Natural killer cell (primary cell): ENCODE results near the gene GPHN. TPM values are rescaled to one million over a fixed set of nuclear protein-coding genes. Genes with fewer than 3 reads are reported as not detected.

ENCODE experiments used
- ATAC-seq, 3 donors: fragments of 150-1000 bp in 2 of 3; fragments of 200-7000 bp in 1 of 3; cut with Tn5 transposase; 1 replicate in 1 of 3; 2 replicates in 2 of 3; pipeline ENCODE4 v1.10.0; 2021; ENCODE audit warnings: mild to moderate bottlenecking in 2 of 3, moderate library complexity in 2 of 3
- DNase-seq, 2 donors: peaks; one replicate each; pipeline versions ENCODE4 v3.0.0 to v3.0.0-alpha.2; 2013 to 2021; ENCODE audit warnings: mixed read lengths in 1 of 2
- H3K27ac ChIP-seq: one replicate; pipeline ENCODE4 v1.5.1; 2013; ENCODE audit warnings: mild to moderate bottlenecking, low read length
- H3K27me3 ChIP-seq: one replicate; pipeline ENCODE4 v1.6.1; 2013; ENCODE audit warnings: low read length; ENCODE audit not compliant: control insufficient read depth, insufficient read depth
- H3K36me3 ChIP-seq: one replicate; pipeline ENCODE4 v1.6.1; 2013; ENCODE audit warnings: low read length; ENCODE audit not compliant: control insufficient read depth, insufficient read depth
- H3K4me1 ChIP-seq: one replicate; pipeline ENCODE4 v1.6.1; 2013; ENCODE audit warnings: low read length; ENCODE audit not compliant: control insufficient read depth, insufficient read depth
- H3K4me3 ChIP-seq: one replicate; pipeline ENCODE4 v1.5.1; 2013; ENCODE audit warnings: low read length
- H3K9me3 ChIP-seq: one replicate; pipeline ENCODE4 v1.6.1; 2013; ENCODE audit warnings: low read length; ENCODE audit not compliant: control insufficient read depth, insufficient read depth
- H3K27ac Mint-ChIP-seq, 2 donors: one replicate each; pipeline ENCODE4 v1.8.0; 2022; ENCODE audit warnings: mild to moderate bottlenecking in 2 of 2, mixed read lengths in 2 of 2, moderate library complexity in 1 of 2
- H3K27me3 Mint-ChIP-seq, 2 donors: one replicate each; pipeline ENCODE4 v1.8.0; 2022; ENCODE audit warnings: low read depth in 2 of 2, mixed read lengths in 2 of 2
- H3K36me3 Mint-ChIP-seq: one replicate; pipeline ENCODE4 v1.8.0; 2022; ENCODE audit warnings: mixed read lengths
- H3K4me1 Mint-ChIP-seq, 2 donors: one replicate each; pipeline ENCODE4 v1.8.0; 2022; ENCODE audit warnings: mixed read lengths in 2 of 2
- H3K4me3 Mint-ChIP-seq: one replicate; pipeline ENCODE4 v1.8.0; 2022; ENCODE audit warnings: mild to moderate bottlenecking, moderate library complexity, mixed read lengths
- H3K9me3 Mint-ChIP-seq, 2 donors: one replicate each; pipeline ENCODE4 v1.8.0; 2022; ENCODE audit warnings: mixed read lengths in 2 of 2
- CTCF ChIP-seq: fragments of 200-600 bp; IDR thresholded peaks from one replicate; pipeline ENCODE4 v1.8.0; 2022; ENCODE audit warnings: antibody characterized with exemption
- WGBS: methylation state at CpG from one replicate; pipeline ENCODE4 v1.1.7; 2013; ENCODE audit warnings: missing lambda C conversion rate; ENCODE audit not compliant: insufficient coverage; 5-methylcytosine and 5-hydroxymethylcytosine counted together
- intact Hi-C: fragments of 100-400 bp; cut with micrococcal nuclease; formaldehyde crosslinking; loops from one replicate; pipeline ENCODE4 v1.14.2; 2022
- total RNA-seq, 4 donors: library from RNA; stranded (reverse); fragments of 120-200 nt in 1 of 4; gene quantifications; one replicate each; pipeline versions ENCODE4 v1.2.3 to v1.2.4, GENCODE V29; 2013 to 2022

Gene GPHN
- total RNA-seq, 3 donors from 2014 or later (not counting 1 experiment from before 2014, with no cell fraction given) = 6.3 to 9.4 (median 8.7) TPM

- whole genome bisulfite sequencing = 80% methylated on average over 1 of the region's 3 CpGs
- TF ChIP-seq CTCF = no peak
- peaks cover 0 to 2% of the 10 kb centered on the region in 2 donors for H3K9me3 Mint-ChIP-seq
- H3K4me3 Mint-ChIP-seq = no peak overlapping the region
- no peaks in the 10 kb centered on the region for H3K27me3 Mint-ChIP-seq
- no peaks in the 10 kb centered on the region for H3K4me1 Mint-ChIP-seq
- DNase-seq = no peak
- Histone ChIP-seq H3K9me3 (no peaks in the 10 kb centered on the region), H3K4me3 (no peak overlapping the region), H3K4me1 (no peaks in the 10 kb centered on the region), H3K27ac (no peak overlapping the region), H3K36me3 (no peaks in the 10 kb centered on the region), H3K27me3 (no peaks in the 10 kb centered on the region)
- H3K36me3 Mint-ChIP-seq = no peaks in the 10 kb centered on the region
- intact Hi-C loops = no loop called here
- no peak overlapping the region for H3K27ac Mint-ChIP-seq
- no peak for ATAC-seq
Observed at GRCh38 chr14:67019796-67020195, 511.8 kb downstream of the GPHN start.

GRCh38 chr14:67031920-67032774, 524.2 kb downstream of the GPHN start:
- Histone ChIP-seq H3K36me3 (no peaks in the 10 kb centered on the region), H3K4me1 (no peaks in the 10 kb centered on the region), H3K27me3 (no peaks in the 10 kb centered on the region), H3K27ac (no peak overlapping the region), H3K4me3 (no peak overlapping the region), H3K9me3 (peaks cover 5% of the 10 kb centered on the region)
- ATAC-seq (no peak), DNase-seq (no peak)
- H3K4me3 Mint-ChIP-seq = no peak overlapping the region
- no peak for TF ChIP-seq CTCF
- intact Hi-C loops = no loop called here
- H3K36me3 Mint-ChIP-seq = peaks cover 10% of the 10 kb centered on the region
- H3K9me3 Mint-ChIP-seq = peaks cover 14 to 16% of the 10 kb centered on the region in 2 donors
- no peaks in the 10 kb centered on the region for H3K27me3 Mint-ChIP-seq
- no peak overlapping the region for H3K27ac Mint-ChIP-seq
- 100% methylated on average over 2 of the region's 3 CpGs for WGBS
- H3K4me1 Mint-ChIP-seq = no peaks in the 10 kb centered on the region

- Mint-ChIP-seq H3K27ac (no peak overlapping the region), H3K9me3 (peaks cover 10 to 14% of the 10 kb centered on the region in 2 donors), H3K36me3 (peaks cover 3% of the 10 kb centered on the region), H3K27me3 (no peaks in the 10 kb centered on the region), H3K4me1 (no peaks in the 10 kb centered on the region), H3K4me3 (no peak overlapping the region)
- intact Hi-C loops = no loop called here
- ATAC-seq (no peak), DNase-seq (no peak)
- H3K36me3 ChIP-seq = no peaks in the 10 kb centered on the region
- no peak overlapping the region for H3K27ac ChIP-seq
- peaks cover under 1% of the 10 kb centered on the region for H3K9me3 ChIP-seq
- no peaks in the 10 kb centered on the region for H3K4me1 ChIP-seq
- TF ChIP-seq CTCF = no peak
- H3K27me3 ChIP-seq = no peaks in the 10 kb centered on the region
- no peak overlapping the region for H3K4me3 ChIP-seq
Observed at GRCh38 chr14:67045440-67045839, 537.5 kb downstream of the GPHN start.

- intact Hi-C loops = no loop called here
- no peak overlapping the region for H3K27ac Mint-ChIP-seq
- WGBS = 96% methylated on average over 3 of the region's 5 CpGs
- Histone ChIP-seq H3K4me1 (no peaks in the 10 kb centered on the region), H3K4me3 (no peak overlapping the region), H3K27ac (no peak overlapping the region), H3K9me3 (peaks cover 10% of the 10 kb centered on the region), H3K36me3 (no peaks in the 10 kb centered on the region), H3K27me3 (no peaks in the 10 kb centered on the region)
- no peak for ATAC-seq
- no peak for DNase-seq
- peaks cover 20% of the 10 kb centered on the region for H3K36me3 Mint-ChIP-seq
- peaks cover 14 to 15% of the 10 kb centered on the region in 2 donors for H3K9me3 Mint-ChIP-seq
- no peak overlapping the region for H3K4me3 Mint-ChIP-seq
- no peaks in the 10 kb centered on the region for H3K4me1 Mint-ChIP-seq
- H3K27me3 Mint-ChIP-seq = no peaks in the 10 kb centered on the region
- no peak for TF ChIP-seq CTCF
Observed at GRCh38 chr14:67050896-67051295, 542.9 kb downstream of the GPHN start.
